Mammary epithelial cell (primary cell): Measurements from ENCODE around the gene GPRASP1.

Experiments used
- CTCF ChIP-seq, 2 donors: IDR thresholded peaks in 1 of 2; conservative IDR thresholded peaks in 1 of 2; 2 replicates each; pipeline ENCODE4 v1.5.1; 2011 to 2012; ENCODE audit warnings: inconsistent platforms in 2 of 2, low read length in 2 of 2, mild to moderate bottlenecking in 2 of 2, control low read depth in 1 of 2, low read depth in 1 of 2; ENCODE audit not compliant: insufficient read depth in 1 of 2; ENCODE audit errors: extremely low read depth in 1 of 2
- EZH2 ChIP-seq: IDR thresholded peaks from 2 replicates; pipeline ENCODE4 v1.6.1; 2012; ENCODE audit warnings: low read length, inconsistent platforms, borderline replicate concordance

- TF ChIP-seq CTCF (conservative IDR thresholded peaks at IDR 0.05 in 1 of 2, IDR thresholded peaks at IDR 0.05 in 1 of 2; ENCODE audit: extremely low read depth in 1 of 2, insufficient read depth in 1 of 2, low read depth in 1 of 2, low read length in 2 of 2), result no peak
- no peak for TF ChIP-seq EZH2
These were observed 45.0 kb downstream of the GPRASP1 start for GRCh38 chrX:102696306-102696705.
